ENCODE measurements around the gene SMAP2.

Gene SMAP2

DNA sequence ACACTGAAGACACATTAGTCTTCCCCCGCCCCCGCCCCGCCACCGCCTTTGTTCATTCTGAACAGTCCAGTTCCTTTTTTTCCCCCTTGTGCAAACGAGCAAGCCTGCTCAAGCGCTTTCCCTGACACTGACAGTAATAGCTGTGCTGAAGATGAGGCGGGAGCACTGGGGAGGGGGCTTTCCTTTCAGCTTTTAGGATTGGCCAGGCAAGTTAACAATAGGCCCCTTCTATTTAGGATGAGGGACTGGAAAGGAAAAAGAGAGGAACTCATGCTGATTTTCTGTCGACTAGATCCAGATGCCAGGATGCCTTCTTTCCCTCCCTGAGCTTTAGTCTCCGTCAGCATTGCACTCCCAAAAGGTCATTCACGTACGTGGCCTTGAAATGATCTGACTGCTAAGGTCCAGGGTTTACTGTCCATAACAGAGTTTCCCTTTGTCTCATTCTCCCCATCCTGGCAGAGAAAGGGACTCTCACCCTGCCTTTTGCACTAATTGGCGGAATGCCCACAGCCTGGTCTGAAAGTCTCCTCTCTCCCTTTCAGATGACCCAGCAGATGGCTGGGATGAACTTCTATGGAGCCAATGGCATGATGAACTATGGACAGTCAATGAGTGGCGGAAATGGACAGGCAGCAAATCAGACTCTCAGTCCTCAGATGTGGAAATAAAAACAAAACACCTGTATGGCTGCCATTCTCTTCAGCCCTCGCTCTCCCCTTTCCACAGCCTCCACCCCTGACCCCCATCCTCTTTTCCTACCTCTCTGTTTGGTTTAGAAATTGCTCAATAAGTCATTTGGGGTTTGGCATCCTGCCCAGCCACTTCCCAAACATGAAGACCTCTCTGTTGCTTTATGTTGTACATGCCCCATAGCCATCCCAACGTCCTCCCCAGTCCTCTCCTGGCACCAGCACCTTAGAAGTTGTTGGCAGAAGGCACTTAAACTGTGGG, 48.2 kb downstream of the SMAP2 start:
- no peak for DNase-seq (ENCODE audit: low read depth)

DNA sequence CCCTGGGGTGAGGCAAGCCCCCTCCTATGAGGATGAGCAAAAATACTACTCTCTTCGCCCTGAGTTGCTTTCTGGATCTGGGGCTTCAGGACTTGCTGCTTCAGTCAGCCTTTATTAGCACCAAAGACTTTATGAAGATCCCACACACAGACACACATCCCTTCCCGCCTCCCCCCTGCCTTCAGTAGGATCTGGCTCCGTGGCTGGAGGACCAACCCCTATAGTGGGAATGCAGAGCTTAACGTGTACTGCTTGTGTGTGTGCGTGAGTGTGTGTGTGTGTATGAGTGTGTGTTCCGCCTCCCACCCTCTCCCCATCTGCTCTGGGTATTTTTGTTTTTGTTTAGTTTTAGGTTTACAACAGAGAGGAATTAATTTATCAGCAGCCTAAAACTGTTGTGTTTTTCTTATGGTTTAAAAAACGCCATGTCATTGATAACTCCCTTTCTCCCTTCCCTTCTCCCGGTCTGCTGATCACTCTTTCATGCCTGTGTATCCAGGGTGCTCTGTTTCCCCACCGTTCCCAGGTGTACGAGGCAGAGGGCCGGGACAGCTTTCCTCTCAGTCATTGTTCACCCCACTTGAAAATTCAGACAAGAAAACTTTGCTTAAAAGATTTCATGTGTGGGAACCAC, 49.2 kb downstream of the SMAP2 start:
- DNase-seq (ENCODE audit: low read depth): no peak

DNA sequence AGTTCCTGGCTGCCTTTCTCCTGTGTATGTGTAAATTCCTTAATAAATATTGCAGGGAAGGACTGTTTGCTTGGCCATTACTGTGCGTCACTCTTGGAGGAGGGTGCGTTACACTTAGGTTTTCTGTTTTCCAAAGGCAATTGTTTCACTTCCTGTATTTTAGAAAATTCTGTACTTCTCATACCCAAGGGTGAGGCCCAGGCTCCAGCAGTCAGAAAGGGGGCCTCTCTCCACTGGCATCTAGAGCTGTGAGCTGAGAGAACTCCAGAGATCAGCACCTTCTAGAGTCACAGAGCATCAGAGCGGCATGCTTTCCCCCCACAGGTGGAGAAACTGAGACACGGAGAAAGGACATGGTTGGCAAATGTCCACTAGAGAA, 49.7 kb downstream of the SMAP2 start:
- no peak for DNase-seq (ENCODE audit: low read depth)

DNA sequence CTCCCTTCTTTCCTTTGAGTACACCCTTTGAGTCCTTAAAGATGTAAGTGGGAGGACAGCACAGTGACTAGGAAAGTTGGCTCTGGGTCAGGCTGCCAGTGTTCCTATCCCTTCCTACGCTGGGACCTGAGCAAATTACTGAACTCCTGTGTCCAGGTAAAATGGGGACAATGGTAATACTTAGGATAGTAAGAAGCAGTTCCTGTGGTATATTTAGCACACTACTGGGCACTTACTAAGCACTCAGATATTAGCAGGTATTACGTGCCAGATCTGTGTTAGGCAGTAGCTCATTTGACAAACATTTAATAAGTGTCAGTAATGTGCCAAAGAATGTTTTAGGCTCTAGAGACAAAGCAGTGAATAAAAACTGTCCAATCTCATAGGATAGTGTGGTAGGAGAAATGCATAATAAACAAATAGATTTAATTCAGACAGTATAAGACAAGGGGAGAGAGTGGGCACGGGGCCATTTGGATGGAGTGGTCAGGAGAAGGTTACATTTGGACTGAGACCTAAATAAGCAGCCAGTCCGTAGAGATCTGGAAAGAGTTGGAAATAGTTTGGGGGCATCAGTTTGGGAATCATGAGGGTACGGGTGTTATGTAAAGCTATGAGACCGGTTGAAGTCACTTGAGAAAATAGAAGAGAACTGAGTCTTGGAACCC, 50.6 kb downstream of the SMAP2 start:
- no peak for DNase-seq (ENCODE audit: low read depth)

GRCh38 chr1:40425198-40425597, 51.7 kb downstream of the SMAP2 start:
- DNase-seq (ENCODE audit: low read depth): no peak

DNA sequence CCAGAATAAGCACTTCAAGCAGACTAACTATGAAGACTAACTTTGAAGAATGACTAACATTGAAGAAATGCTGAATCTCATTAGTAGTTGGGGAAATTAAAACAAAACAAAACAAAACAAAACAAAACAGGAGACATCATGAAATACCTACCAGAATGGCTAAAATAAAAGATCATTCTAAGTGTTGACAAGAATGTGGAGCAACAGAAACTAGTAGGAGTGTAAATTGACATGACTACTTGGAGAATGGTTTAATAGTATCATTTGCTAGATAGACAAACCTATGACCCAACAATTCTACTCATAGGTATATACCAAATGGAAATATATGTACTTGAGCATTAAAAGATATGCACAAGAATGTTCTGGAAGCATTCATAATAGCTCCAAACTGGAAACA, 57.9 kb downstream of the SMAP2 start:
- DNase-seq (ENCODE audit: low read depth): no peak

GRCh38 chr1:40432644-40433390, 59.3 kb downstream of the SMAP2 start:
- no peak for DNase-seq (ENCODE audit: low read depth)

GRCh38 chr1:40435471-40435870, 61.9 kb downstream of the SMAP2 start:
- DNase-seq (ENCODE audit: low read depth): no peak

GRCh38 chr1:40435876-40436275, 62.3 kb downstream of the SMAP2 start:
- no peak for DNase-seq (ENCODE audit: low read depth)

- no peak for DNase-seq (ENCODE audit: low read depth)
These were observed 65.0 kb downstream of the SMAP2 start for GRCh38 chr1:40438391-40439015.

DNA sequence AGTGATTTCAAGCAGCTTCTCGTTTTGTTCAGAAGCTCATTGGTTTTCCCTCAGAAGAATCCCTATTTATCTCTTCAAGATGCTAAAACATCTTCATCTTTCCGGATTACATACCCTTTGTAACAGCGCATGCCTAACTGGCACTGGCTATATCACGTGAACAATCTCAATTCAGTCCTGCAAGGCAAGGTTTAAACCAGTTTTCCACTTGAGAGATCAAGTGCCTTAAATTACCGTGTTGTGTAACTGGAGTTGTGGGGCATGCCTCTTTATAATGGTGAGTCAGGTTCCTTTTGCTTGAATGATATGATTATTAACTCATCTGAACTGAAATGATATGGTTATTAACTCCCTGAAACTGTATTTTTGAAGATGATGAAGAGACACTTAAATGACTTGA, 65.7 kb downstream of the SMAP2 start:
- no peak for DNase-seq (ENCODE audit: low read depth)

DNA sequence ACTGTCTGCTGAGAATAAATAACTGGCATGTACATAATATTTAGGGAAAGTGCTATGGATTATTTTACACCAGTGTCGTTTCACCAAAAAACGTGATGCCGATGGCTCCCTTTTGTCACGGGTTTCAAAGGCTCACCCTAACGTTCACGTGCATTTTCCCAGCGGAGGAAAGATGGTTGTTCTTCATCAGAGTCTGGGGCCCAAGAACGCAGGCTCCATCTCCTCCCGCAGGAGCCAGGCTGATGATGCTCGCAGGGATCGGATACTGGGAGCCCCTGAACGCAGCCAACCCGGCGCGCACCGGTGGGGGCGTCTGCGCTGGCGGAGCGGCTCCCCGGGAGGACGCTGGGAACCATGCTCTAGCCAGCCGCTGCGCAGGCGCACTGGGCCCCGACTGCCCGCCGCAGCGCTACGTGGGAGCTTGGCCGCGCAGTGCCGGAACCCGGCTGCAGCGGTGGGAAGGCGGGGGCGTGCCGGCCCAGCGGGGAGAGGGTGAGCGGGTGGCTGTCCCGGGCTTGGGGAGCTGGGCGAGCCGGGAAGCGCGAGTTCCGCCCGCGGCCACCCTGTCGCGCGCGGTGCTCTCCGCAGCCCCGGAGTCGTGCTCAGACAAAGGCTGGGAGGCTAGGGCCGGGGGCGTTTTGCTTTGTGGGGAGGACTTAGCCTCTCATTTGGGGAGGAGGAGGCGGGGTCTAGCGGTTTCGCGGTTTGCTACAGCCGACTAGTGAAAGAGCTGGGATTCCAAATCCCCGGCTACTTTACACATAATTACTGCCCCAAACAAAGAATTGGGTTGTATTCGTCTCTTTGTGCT, 76.4 kb downstream of the SMAP2 start, which contains the start of gene ZFP69B:
ZFP69B (plus strand) TSS at position 793 of the 811 bp plus-strand sequence. CDS start 486 bp downstream, outside the sequence.
- peak; percentile 72 for DNase-seq (ENCODE audit: low read depth)

DNA sequence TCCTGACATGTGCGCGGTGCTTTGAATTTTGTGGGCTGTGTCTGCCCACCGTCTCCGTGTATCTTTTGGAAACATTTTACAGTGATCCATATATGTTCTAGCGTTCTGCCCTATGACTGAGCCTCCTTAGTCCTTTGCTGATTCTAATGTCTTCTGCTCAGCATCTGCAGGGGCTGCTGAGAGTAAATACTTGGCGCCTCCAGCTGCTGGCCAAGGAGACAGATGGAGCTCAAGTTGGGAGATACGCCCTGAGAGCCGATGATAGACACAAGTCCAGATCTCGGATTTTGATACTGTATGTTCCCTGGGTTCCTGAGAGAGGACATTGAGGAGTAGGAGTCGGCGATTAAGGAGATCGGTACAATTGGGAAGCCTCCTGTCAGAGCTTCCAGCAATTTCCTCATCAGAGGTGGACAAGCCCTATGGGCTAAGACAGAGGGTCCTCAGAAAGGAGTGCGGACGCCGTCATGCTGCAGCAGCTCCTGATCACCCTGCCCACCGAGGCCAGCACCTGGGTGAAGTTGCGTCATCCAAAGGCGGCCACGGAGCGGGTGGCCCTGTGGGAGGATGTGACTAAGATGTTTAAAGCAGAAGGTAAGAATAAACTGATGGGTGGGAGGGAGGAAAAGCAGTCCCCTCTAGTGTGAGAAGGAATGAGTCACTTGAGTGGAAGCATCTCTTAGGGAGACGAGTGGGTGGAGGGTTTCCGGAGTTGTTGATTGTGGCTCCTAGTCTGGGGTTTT, 77.1 kb downstream of the SMAP2 start:
- peak; percentile 22 for DNase-seq (ENCODE audit: low read depth)

DNA sequence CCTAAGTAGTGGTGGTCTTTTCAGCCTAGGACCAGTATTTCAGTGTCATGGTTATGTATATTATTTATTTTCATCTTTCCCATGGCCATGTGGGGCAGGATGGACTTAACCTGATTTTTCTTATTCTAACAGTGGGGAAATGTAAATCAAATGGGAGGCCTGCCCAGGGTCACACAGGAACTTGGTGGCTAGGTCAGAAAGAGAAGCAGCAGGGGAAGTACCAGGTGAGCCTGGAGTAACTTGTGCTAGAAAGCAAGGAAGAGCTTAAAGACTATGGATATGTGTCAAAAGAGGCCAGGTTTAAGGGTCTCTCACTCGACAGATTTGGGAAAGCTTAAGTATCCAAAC, 77.7 kb downstream of the SMAP2 start:
- DNase-seq (ENCODE audit: low read depth): no peak

- DNase-seq (ENCODE audit: low read depth): no peak
These were observed 81.3 kb downstream of the SMAP2 start for GRCh38 chr1:40454873-40455272.

DNA sequence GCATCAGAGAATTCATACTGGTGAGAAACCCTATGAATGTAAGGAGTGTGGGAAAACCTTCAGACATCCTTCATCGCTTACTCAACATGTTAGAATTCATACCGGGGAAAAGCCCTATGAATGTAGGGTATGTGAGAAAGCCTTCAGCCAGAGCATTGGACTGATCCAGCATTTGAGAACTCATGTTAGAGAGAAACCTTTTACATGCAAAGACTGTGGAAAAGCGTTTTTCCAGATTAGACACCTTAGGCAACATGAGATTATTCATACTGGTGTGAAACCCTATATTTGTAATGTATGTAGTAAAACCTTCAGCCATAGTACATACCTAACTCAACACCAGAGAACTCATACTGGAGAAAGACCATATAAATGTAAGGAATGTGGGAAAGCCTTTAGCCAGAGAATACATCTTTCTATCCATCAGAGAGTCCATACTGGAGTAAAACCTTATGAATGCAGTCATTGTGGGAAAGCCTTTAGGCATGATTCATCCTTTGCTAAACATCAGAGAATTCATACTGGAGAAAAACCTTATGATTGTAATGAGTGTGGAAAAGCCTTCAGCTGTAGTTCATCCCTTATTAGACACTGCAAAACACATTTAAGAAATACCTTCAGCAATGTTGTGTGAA, 89.5 kb downstream of the SMAP2 start:
- no peak for DNase-seq (ENCODE audit: low read depth)

- DNase-seq (ENCODE audit: low read depth): no peak
These were observed 95.8 kb downstream of the SMAP2 start for GRCh38 chr1:40469327-40469726.
